ENCODE data around the gene RIBC1.

Gene RIBC1

GRCh38 chrX:53377464-53377863, 45.2 kb upstream of the RIBC1 start:
- no peak for DNase-seq
- Histone ChIP-seq H3K36me3 (peaks cover 12 to 64% (median 40%) of the 10 kb centered on the region in 3 donors), H3K27ac (no peak overlapping the region), H3K4me3 (no peak overlapping the region), H3K27me3 (no peaks in the 10 kb centered on the region), H3K4me1 (no peaks in the 10 kb centered on the region), H3K9me3 (peaks cover 0 to 3% (median 0%) of the 10 kb centered on the region in 3 donors)
- no peak for TF ChIP-seq CTCF (IDR thresholded peaks at IDR 0.05)
- intact Hi-C loops (cut with DNase I; ENCODE audit: low total_unique reads), result no loop called here

GRCh38 chrX:53379008-53379710, 43.5 kb upstream of the RIBC1 start:
- no peak for TF ChIP-seq CTCF (IDR thresholded peaks at IDR 0.05)
- H3K27me3 ChIP-seq, result no peaks in the 10 kb centered on the region
- H3K27ac ChIP-seq, result no peak overlapping the region
- H3K4me1 ChIP-seq, result no peaks in the 10 kb centered on the region
- intact Hi-C loops (cut with DNase I; ENCODE audit: low total_unique reads), result no loop called here
- peaks cover 12 to 79% (median 57%) of the 10 kb centered on the region in 3 donors for H3K36me3 ChIP-seq
- no peak for DNase-seq
- no peaks in the 10 kb centered on the region for H3K9me3 ChIP-seq
- no peak overlapping the region for H3K4me3 ChIP-seq

GRCh38 chrX:53379747-53380146, 42.9 kb upstream of the RIBC1 start:
- intact Hi-C loops (cut with DNase I; ENCODE audit: low total_unique reads), result no loop called here
- Histone ChIP-seq H3K27me3 (no peaks in the 10 kb centered on the region), H3K4me1 (no peaks in the 10 kb centered on the region), H3K4me3 (no peak overlapping the region), H3K36me3 (peaks cover 12 to 84% (median 63%) of the 10 kb centered on the region in 3 donors), H3K9me3 (no peaks in the 10 kb centered on the region), H3K27ac (no peak overlapping the region)
- TF ChIP-seq CTCF (IDR thresholded peaks at IDR 0.05), result no peak
- no peak for DNase-seq

GRCh38 chrX:53383376-53384076, 39.1 kb upstream of the RIBC1 start:
- Histone ChIP-seq H3K4me1 (no peaks in the 10 kb centered on the region), H3K4me3 (no peak overlapping the region), H3K9me3 (no peaks in the 10 kb centered on the region), H3K36me3 (peaks cover 12 to 72% (median 61%) of the 10 kb centered on the region in 3 donors), H3K27me3 (no peaks in the 10 kb centered on the region), H3K27ac (no peak overlapping the region)
- intact Hi-C loops (cut with DNase I; ENCODE audit: low total_unique reads), result no loop called here
- DNase-seq, result no peak
- TF ChIP-seq CTCF (IDR thresholded peaks at IDR 0.05), result no peak

GRCh38 chrX:53395605-53396298, 26.9 kb upstream of the RIBC1 start:
- no peak for DNase-seq
- H3K27ac ChIP-seq, result no peak overlapping the region
- no peaks in the 10 kb centered on the region for H3K4me1 ChIP-seq
- H3K4me3 ChIP-seq, result no peak overlapping the region
- peaks cover 0 to 92% (median 47%) of the 10 kb centered on the region in 3 donors for H3K36me3 ChIP-seq
- no peaks in the 10 kb centered on the region for H3K9me3 ChIP-seq
- TF ChIP-seq CTCF (IDR thresholded peaks at IDR 0.05), result no peak
- intact Hi-C loops (cut with DNase I; ENCODE audit: low total_unique reads), result no loop called here
- H3K27me3 ChIP-seq, result no peaks in the 10 kb centered on the region

Data from tibial artery (tissue), 4 donors.